Natural killer cell (primary cell): ENCODE results near the gene PTPN7. TPM values are rescaled to one million over a fixed set of nuclear protein-coding genes. Genes with fewer than 3 reads are reported as not detected.
"Not testable (repeated sequence)": the region's sequence is repeated elsewhere in the genome, so short reads cannot be mapped to it uniquely, and the experiment has no call there.

Experiments used
- ATAC-seq, 3 donors: fragments of 150-1000 bp in 2 of 3; fragments of 200-7000 bp in 1 of 3; cut with Tn5 transposase; 1 replicate in 1 of 3; 2 replicates in 2 of 3; pipeline ENCODE4 v1.10.0; 2021; ENCODE audit warnings: mild to moderate bottlenecking in 2 of 3, moderate library complexity in 2 of 3
- DNase-seq, 2 donors: peaks; one replicate each; pipeline versions ENCODE4 v3.0.0 to v3.0.0-alpha.2; 2013 to 2021; ENCODE audit warnings: mixed read lengths in 1 of 2
- H3K27ac ChIP-seq: one replicate; pipeline ENCODE4 v1.5.1; 2013; ENCODE audit warnings: mild to moderate bottlenecking, low read length
- H3K27me3 ChIP-seq: one replicate; pipeline ENCODE4 v1.6.1; 2013; ENCODE audit warnings: low read length; ENCODE audit not compliant: control insufficient read depth, insufficient read depth
- H3K36me3 ChIP-seq: one replicate; pipeline ENCODE4 v1.6.1; 2013; ENCODE audit warnings: low read length; ENCODE audit not compliant: control insufficient read depth, insufficient read depth
- H3K4me1 ChIP-seq: one replicate; pipeline ENCODE4 v1.6.1; 2013; ENCODE audit warnings: low read length; ENCODE audit not compliant: control insufficient read depth, insufficient read depth
- H3K4me3 ChIP-seq: one replicate; pipeline ENCODE4 v1.5.1; 2013; ENCODE audit warnings: low read length
- H3K9me3 ChIP-seq: one replicate; pipeline ENCODE4 v1.6.1; 2013; ENCODE audit warnings: low read length; ENCODE audit not compliant: control insufficient read depth, insufficient read depth
- H3K27ac Mint-ChIP-seq, 2 donors: one replicate each; pipeline ENCODE4 v1.8.0; 2022; ENCODE audit warnings: mild to moderate bottlenecking in 2 of 2, mixed read lengths in 2 of 2, moderate library complexity in 1 of 2
- H3K27me3 Mint-ChIP-seq, 2 donors: one replicate each; pipeline ENCODE4 v1.8.0; 2022; ENCODE audit warnings: low read depth in 2 of 2, mixed read lengths in 2 of 2
- H3K36me3 Mint-ChIP-seq: one replicate; pipeline ENCODE4 v1.8.0; 2022; ENCODE audit warnings: mixed read lengths
- H3K4me1 Mint-ChIP-seq, 2 donors: one replicate each; pipeline ENCODE4 v1.8.0; 2022; ENCODE audit warnings: mixed read lengths in 2 of 2
- H3K4me3 Mint-ChIP-seq: one replicate; pipeline ENCODE4 v1.8.0; 2022; ENCODE audit warnings: mild to moderate bottlenecking, moderate library complexity, mixed read lengths
- H3K9me3 Mint-ChIP-seq, 2 donors: one replicate each; pipeline ENCODE4 v1.8.0; 2022; ENCODE audit warnings: mixed read lengths in 2 of 2
- CTCF ChIP-seq: fragments of 200-600 bp; IDR thresholded peaks from one replicate; pipeline ENCODE4 v1.8.0; 2022; ENCODE audit warnings: antibody characterized with exemption
- WGBS: methylation state at CpG from one replicate; pipeline ENCODE4 v1.1.7; 2013; ENCODE audit warnings: missing lambda C conversion rate; ENCODE audit not compliant: insufficient coverage; 5-methylcytosine and 5-hydroxymethylcytosine counted together
- intact Hi-C: fragments of 100-400 bp; cut with micrococcal nuclease; formaldehyde crosslinking; loops from one replicate; pipeline ENCODE4 v1.14.2; 2022
- total RNA-seq, 4 donors: library from RNA; stranded (reverse); fragments of 120-200 nt in 1 of 4; gene quantifications; one replicate each; pipeline versions ENCODE4 v1.2.3 to v1.2.4, GENCODE V29; 2013 to 2022

Gene PTPN7
- total RNA-seq, 3 donors from 2014 or later (not counting 1 experiment from before 2014, with no cell fraction given), result 144 to 241 (median 196) TPM

- Histone ChIP-seq H3K4me1 (no peaks in the 10 kb centered on the region), H3K27ac (no peak overlapping the region), H3K4me3 (no peak overlapping the region), H3K36me3 (no peaks in the 10 kb centered on the region), H3K9me3 (no peaks in the 10 kb centered on the region), H3K27me3 (no peaks in the 10 kb centered on the region)
- ATAC-seq (no peak), DNase-seq (no peak)
- H3K27ac Mint-ChIP-seq, result no peak overlapping the region
- intact Hi-C loops, result no loop called here
- no peak overlapping the region for H3K4me3 Mint-ChIP-seq
- WGBS, result 94% methylated on average over 8 of the region's 8 CpGs
- no peak for TF ChIP-seq CTCF
- no peaks in the 10 kb centered on the region for H3K9me3 Mint-ChIP-seq
- H3K27me3 Mint-ChIP-seq, result peaks cover 3 to 7% of the 10 kb centered on the region in 2 donors
- no peaks in the 10 kb centered on the region for H3K4me1 Mint-ChIP-seq
- H3K36me3 Mint-ChIP-seq, result no peaks in the 10 kb centered on the region
Measured at GRCh38 chr1:202116287-202116686, 44.1 kb downstream of the PTPN7 start.

GRCh38 chr1:202113690-202114300 is 46.6 kb downstream of the PTPN7 start:
- ATAC-seq (no peak), DNase-seq (no peak)
- no peak overlapping the region for H3K27ac Mint-ChIP-seq
- Histone ChIP-seq H3K4me1 (no peaks in the 10 kb centered on the region), H3K9me3 (no peaks in the 10 kb centered on the region), H3K36me3 (no peaks in the 10 kb centered on the region), H3K4me3 (no peak overlapping the region), H3K27ac (no peak overlapping the region), H3K27me3 (no peaks in the 10 kb centered on the region)
- H3K9me3 Mint-ChIP-seq, result no peaks in the 10 kb centered on the region
- no peak overlapping the region for H3K4me3 Mint-ChIP-seq
- no peaks in the 10 kb centered on the region for H3K36me3 Mint-ChIP-seq
- intact Hi-C loops, result no loop called here
- no peak for TF ChIP-seq CTCF
- no peaks in the 10 kb centered on the region for H3K4me1 Mint-ChIP-seq
- H3K27me3 Mint-ChIP-seq, result peaks cover 0 to 4% of the 10 kb centered on the region in 2 donors
- WGBS, result 83% methylated on average over 2 of the region's 2 CpGs

DNA sequence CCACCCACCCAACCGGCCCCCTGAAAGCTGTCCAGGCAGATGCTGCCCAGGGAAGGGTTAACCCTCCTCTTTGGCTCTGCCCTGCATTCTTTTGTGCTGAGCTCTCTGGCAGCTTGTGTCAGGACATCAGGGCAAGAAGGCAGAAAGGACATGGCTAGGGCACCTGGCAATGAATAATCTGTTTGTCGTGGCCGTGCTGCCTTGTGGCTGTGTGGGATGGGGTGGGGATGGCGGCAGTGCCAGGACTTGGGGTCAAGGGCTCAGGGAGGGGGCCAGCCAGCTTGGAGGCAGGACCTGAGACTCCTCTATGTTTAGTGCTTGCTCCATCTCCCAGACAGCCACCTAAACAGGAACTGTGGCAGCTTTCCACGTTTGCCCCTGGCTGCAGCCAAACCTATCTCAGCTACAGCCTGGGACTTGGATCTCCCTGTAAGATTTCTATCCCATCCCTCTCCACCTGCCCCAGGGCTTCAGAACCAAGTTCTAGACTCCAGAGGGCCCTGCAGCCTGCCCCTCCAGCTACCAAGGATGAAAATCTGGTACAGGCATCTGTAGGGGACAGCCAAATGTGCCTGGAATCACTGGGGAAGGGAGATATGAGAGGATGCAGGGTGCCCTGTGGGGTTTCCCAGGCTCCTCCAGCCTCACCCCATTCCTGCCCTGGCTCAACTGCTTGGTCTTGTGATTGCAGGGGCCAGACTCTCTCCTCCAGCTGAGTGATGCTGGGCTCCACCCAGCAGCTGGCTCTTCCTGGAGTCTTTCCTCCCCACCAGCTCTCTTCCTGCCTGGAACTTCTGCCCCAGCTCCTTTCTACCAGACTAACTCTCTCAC is 47.3 kb downstream of the PTPN7 start:
- Mint-ChIP-seq H3K36me3 (no peaks in the 10 kb centered on the region), H3K4me3 (no peak overlapping the region), H3K27ac (no peak overlapping the region), H3K27me3 (peaks cover 0 to 4% of the 10 kb centered on the region in 2 donors), H3K9me3 (no peaks in the 10 kb centered on the region), H3K4me1 (no peaks in the 10 kb centered on the region)
- intact Hi-C loops, result no loop called here
- TF ChIP-seq CTCF, result no peak
- H3K4me1 ChIP-seq, result no peaks in the 10 kb centered on the region
- 61% methylated on average over 5 of the region's 5 CpGs for WGBS
- H3K27ac ChIP-seq, result no peak overlapping the region
- no peaks in the 10 kb centered on the region for H3K36me3 ChIP-seq
- no peak overlapping the region for H3K4me3 ChIP-seq
- no peaks in the 10 kb centered on the region for H3K9me3 ChIP-seq
- H3K27me3 ChIP-seq, result no peaks in the 10 kb centered on the region
- no peak for ATAC-seq
- DNase-seq, result no peak

GRCh38 chr1:202111589-202111988 is 48.8 kb downstream of the PTPN7 start:
- H3K36me3 ChIP-seq, H3K27me3 Mint-ChIP-seq, H3K27ac Mint-ChIP-seq, H3K4me1 Mint-ChIP-seq, DNase-seq, ATAC-seq, H3K4me3 Mint-ChIP-seq, H3K4me3 ChIP-seq, H3K27ac ChIP-seq, H3K9me3 Mint-ChIP-seq, H3K9me3 ChIP-seq, intact Hi-C loops, H3K4me1 ChIP-seq, H3K36me3 Mint-ChIP-seq, H3K27me3 ChIP-seq: not testable (repeated sequence)
- WGBS, result 86% methylated on average over 5 of the region's 7 CpGs
